ENCODE results near the gene TMEM239.
"Not testable (repeated sequence)": the region's sequence is repeated elsewhere in the genome, so short reads cannot be mapped to it uniquely, and the experiment has no call there.

Gene TMEM239

GRCh38 chr20:2816030-2816582 is at the start of gene TMEM239:
Gene TMEM239 (plus strand): TSS chr20:2816364. CDS start chr20:2816555, 191 bp downstream.
- DNase-seq = peak in 1 of 42 donors; percentile 2
- intact Hi-C loops (cut with DNase I) = no loop called here

- intact Hi-C loops (cut with DNase I) = no loop called here
- no peak for DNase-seq
Measured at GRCh38 chr20:2767768-2768631, 48.2 kb upstream of the TMEM239 start.

- DNase-seq = no peak
- intact Hi-C loops (cut with DNase I) = no loop called here
Measured at GRCh38 chr20:2768632-2769015, 47.5 kb upstream of the TMEM239 start.

- DNase-seq; intact Hi-C loops (cut with DNase I): not testable (repeated sequence)
Measured at GRCh38 chr20:2770091-2770490, 46.1 kb upstream of the TMEM239 start.

GRCh38 chr20:2771631-2772080 is 44.5 kb upstream of the TMEM239 start:
- intact Hi-C loops (cut with DNase I) = no loop called here
- DNase-seq = no peak

- peak in 1 of 42 donors; percentile 15 for DNase-seq
- intact Hi-C loops (cut with DNase I) = no loop called here
Measured at GRCh38 chr20:2773812-2774211, 42.4 kb upstream of the TMEM239 start.

- intact Hi-C loops (cut with DNase I) = no loop called here
- DNase-seq = peak in 2 of 42 donors; percentile 3 to 5
Measured at GRCh38 chr20:2775139-2775538, 41.0 kb upstream of the TMEM239 start.

GRCh38 chr20:2778602-2779321 is 37.4 kb upstream of the TMEM239 start:
- intact Hi-C loops (cut with DNase I) = no loop called here
- DNase-seq = peak in 2 of 42 donors; percentile 7 to 26

GRCh38 chr20:2780948-2781347 is 35.2 kb upstream of the TMEM239 start:
- DNase-seq = no peak
- intact Hi-C loops (cut with DNase I) = no loop called here

GRCh38 chr20:2783908-2784566 is 32.1 kb upstream of the TMEM239 start:
- DNase-seq = no peak
- intact Hi-C loops (cut with DNase I) = no loop called here

- no peak for DNase-seq
- intact Hi-C loops (cut with DNase I) = no loop called here
Measured at GRCh38 chr20:2793471-2793870, 22.7 kb upstream of the TMEM239 start.

- DNase-seq = no peak
- intact Hi-C loops (cut with DNase I) = no loop called here
Measured at GRCh38 chr20:2794202-2794748, 21.9 kb upstream of the TMEM239 start.

GRCh38 chr20:2794866-2795447 is 21.2 kb upstream of the TMEM239 start:
- DNase-seq = peak in 1 of 42 donors; percentile 18
- intact Hi-C loops (cut with DNase I) = no loop called here

- intact Hi-C loops (cut with DNase I) = no loop called here
- DNase-seq = no peak
Measured at GRCh38 chr20:2795451-2795850, 20.7 kb upstream of the TMEM239 start.

- peak in 1 of 42 donors; percentile 36 for DNase-seq
- intact Hi-C loops (cut with DNase I) = no loop called here
Measured at GRCh38 chr20:2796011-2796660, 20.0 kb upstream of the TMEM239 start.

GRCh38 chr20:2797136-2797983 is 18.8 kb upstream of the TMEM239 start:
- DNase-seq = peak in 1 of 42 donors; percentile 34
- intact Hi-C loops (cut with DNase I) = no loop called here

GRCh38 chr20:2798095-2798805 is 17.9 kb upstream of the TMEM239 start:
- intact Hi-C loops (cut with DNase I) = no loop called here
- peak in 1 of 42 donors; percentile 34 for DNase-seq
